ENCODE data around the gene CACNG4.
A peak's percentile ranks its signal among the peaks of the same experiment; 100 is the strongest.

The CACNG4 gene

GRCh38 chr17:66988069-66988798 lies 23.7 kb downstream of the CACNG4 start:
- peak; percentile 23 for DNase-seq (ENCODE audit: low read depth)
- TF ChIP-seq CTCF (conservative IDR thresholded peaks at IDR 0.05; ENCODE audit: low read depth, low read length): peak; percentile 26
- no peak overlapping the region for H3K4me3 ChIP-seq (ENCODE audit: low read depth, low read length)

GRCh38 chr17:66989076-66989475 lies 24.6 kb downstream of the CACNG4 start:
- no peak for TF ChIP-seq CTCF (conservative IDR thresholded peaks at IDR 0.05; ENCODE audit: low read depth, low read length)
- no peak overlapping the region for H3K4me3 ChIP-seq (ENCODE audit: low read depth, low read length)
- no peak for DNase-seq (ENCODE audit: low read depth)

- H3K4me3 ChIP-seq (ENCODE audit: low read depth, low read length): no peak overlapping the region
- DNase-seq (ENCODE audit: low read depth): no peak
- no peak for TF ChIP-seq CTCF (conservative IDR thresholded peaks at IDR 0.05; ENCODE audit: low read depth, low read length)
Measured at GRCh38 chr17:66989579-66989978, 25.1 kb downstream of the CACNG4 start.

GRCh38 chr17:66990047-66990446 lies 25.5 kb downstream of the CACNG4 start:
- no peak for TF ChIP-seq CTCF (conservative IDR thresholded peaks at IDR 0.05; ENCODE audit: low read depth, low read length)
- no peak for DNase-seq (ENCODE audit: low read depth)
- H3K4me3 ChIP-seq (ENCODE audit: low read depth, low read length): no peak overlapping the region

GRCh38 chr17:66992911-66993442 lies 28.5 kb downstream of the CACNG4 start:
- TF ChIP-seq CTCF (conservative IDR thresholded peaks at IDR 0.05; ENCODE audit: low read depth, low read length): no peak
- no peak overlapping the region for H3K4me3 ChIP-seq (ENCODE audit: low read depth, low read length)
- DNase-seq (ENCODE audit: low read depth): no peak

GRCh38 chr17:66994361-66994760 lies 29.9 kb downstream of the CACNG4 start:
- H3K4me3 ChIP-seq (ENCODE audit: low read depth, low read length): no peak overlapping the region
- no peak for TF ChIP-seq CTCF (conservative IDR thresholded peaks at IDR 0.05; ENCODE audit: low read depth, low read length)
- DNase-seq (ENCODE audit: low read depth): no peak
